HG02840 (cell line): ENCODE data around the gene RIPOR3.
"Not testable (repeated sequence)": the region's sequence is repeated elsewhere in the genome, so short reads cannot be mapped to it uniquely, and the experiment has no call there.

Experiments
- ATAC-seq: cut with Tn5 transposase; IDR thresholded peaks from one replicate; pipeline ENCODE4 v1.9.1; 2021; ENCODE audit warnings: mild to moderate bottlenecking, moderate library complexity, moderate number of reproducible peaks; ENCODE audit not compliant: unreplicated experiment, low FRiP score

RIPOR3 gene

GRCh38 chr20:50635014-50635557 is 56.3 kb downstream of the RIPOR3 start:
- ATAC-seq = no peak

GRCh38 chr20:50634191-50634590 is 57.2 kb downstream of the RIPOR3 start:
- ATAC-seq = no peak

- no peak for ATAC-seq
Observed at GRCh38 chr20:50633361-50633760, 58.0 kb downstream of the RIPOR3 start.

GRCh38 chr20:50632701-50633100 is 58.6 kb downstream of the RIPOR3 start:
- ATAC-seq = no peak

GRCh38 chr20:50632236-50632635 is 59.1 kb downstream of the RIPOR3 start:
- ATAC-seq = no peak

- no peak for ATAC-seq
Observed at GRCh38 chr20:50630578-50631263, 60.6 kb downstream of the RIPOR3 start.

- ATAC-seq = no peak
Observed at GRCh38 chr20:50629670-50630045, 61.7 kb downstream of the RIPOR3 start.

- no peak for ATAC-seq
Observed at GRCh38 chr20:50628853-50629669, 62.3 kb downstream of the RIPOR3 start.

GRCh38 chr20:50628332-50628731 is 63.0 kb downstream of the RIPOR3 start:
- ATAC-seq = no peak

- ATAC-seq = no peak
Observed at GRCh38 chr20:50627747-50628146, 63.6 kb downstream of the RIPOR3 start.

GRCh38 chr20:50625986-50626677 is 65.2 kb downstream of the RIPOR3 start:
- no peak for ATAC-seq

- ATAC-seq = no peak
Observed at GRCh38 chr20:50624351-50625016, 66.9 kb downstream of the RIPOR3 start.

- ATAC-seq = no peak
Observed at GRCh38 chr20:50621068-50621665, 70.2 kb downstream of the RIPOR3 start.

GRCh38 chr20:50620459-50620858 is 70.9 kb downstream of the RIPOR3 start:
- not testable (repeated sequence) for ATAC-seq

- ATAC-seq = no peak
Observed at GRCh38 chr20:50618537-50618936, 72.8 kb downstream of the RIPOR3 start.

- no peak for ATAC-seq
Observed at GRCh38 chr20:50617022-50617421, 74.3 kb downstream of the RIPOR3 start.

- ATAC-seq = no peak
Observed at GRCh38 chr20:50615407-50615806, 75.9 kb downstream of the RIPOR3 start.

- no peak for ATAC-seq
Observed at GRCh38 chr20:50613438-50614169, 77.7 kb downstream of the RIPOR3 start.

GRCh38 chr20:50611128-50611810 is 80.1 kb downstream of the RIPOR3 start:
- ATAC-seq = no peak
